OCI-LY7 (cell line): ENCODE measurements around the gene MTF1.

Source experiments
- CTCF ChIP-seq: fragments of 200-600 bp; sonication (generic); conservative IDR thresholded peaks from 2 replicates; pipeline ENCODE4 v1.5.1; 2014; ENCODE audit warnings: mild to moderate bottlenecking, antibody characterized with exemption, low read length, moderate library complexity, mixed read lengths
- EZH2phosphoT487 ChIP-seq: fragments of 200-600 bp; sonication (generic); IDR thresholded peaks from 2 replicates; pipeline ENCODE4 v1.6.1; 2018; ENCODE audit warnings: low read depth, borderline replicate concordance, mild to moderate bottlenecking, mixed run types, antibody characterized with exemption, low read length, moderate library complexity, mixed read lengths

- TF ChIP-seq EZH2phosphoT487 (no peak), CTCF (no peak)
Measured at GRCh38 chr1:37762516-37762915, 96.9 kb downstream of the MTF1 start.
